Measurements from ENCODE around the gene MEF2D.

Gene MEF2D

DNA sequence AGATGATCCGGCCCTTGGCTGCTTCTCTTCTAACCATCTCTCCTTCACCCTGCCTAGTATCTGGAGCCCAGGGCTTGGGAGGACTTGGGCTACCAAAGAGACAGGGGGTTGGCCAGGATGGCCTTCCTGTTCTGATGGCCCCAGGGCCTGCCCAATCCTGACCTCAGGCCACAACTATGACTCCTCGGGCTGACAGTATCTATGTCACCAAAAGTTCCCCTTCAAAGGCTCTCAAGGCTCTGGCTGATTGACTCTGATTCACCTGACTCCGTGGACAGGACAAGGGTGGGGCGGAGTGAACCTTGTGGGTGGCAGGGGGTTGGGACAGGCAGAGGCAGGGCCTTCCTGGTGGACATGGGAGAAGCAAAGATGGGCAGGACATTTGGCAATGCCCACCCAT lies 12.7 kb downstream of the MEF2D start:
- TF ChIP-seq, protein P1, sequence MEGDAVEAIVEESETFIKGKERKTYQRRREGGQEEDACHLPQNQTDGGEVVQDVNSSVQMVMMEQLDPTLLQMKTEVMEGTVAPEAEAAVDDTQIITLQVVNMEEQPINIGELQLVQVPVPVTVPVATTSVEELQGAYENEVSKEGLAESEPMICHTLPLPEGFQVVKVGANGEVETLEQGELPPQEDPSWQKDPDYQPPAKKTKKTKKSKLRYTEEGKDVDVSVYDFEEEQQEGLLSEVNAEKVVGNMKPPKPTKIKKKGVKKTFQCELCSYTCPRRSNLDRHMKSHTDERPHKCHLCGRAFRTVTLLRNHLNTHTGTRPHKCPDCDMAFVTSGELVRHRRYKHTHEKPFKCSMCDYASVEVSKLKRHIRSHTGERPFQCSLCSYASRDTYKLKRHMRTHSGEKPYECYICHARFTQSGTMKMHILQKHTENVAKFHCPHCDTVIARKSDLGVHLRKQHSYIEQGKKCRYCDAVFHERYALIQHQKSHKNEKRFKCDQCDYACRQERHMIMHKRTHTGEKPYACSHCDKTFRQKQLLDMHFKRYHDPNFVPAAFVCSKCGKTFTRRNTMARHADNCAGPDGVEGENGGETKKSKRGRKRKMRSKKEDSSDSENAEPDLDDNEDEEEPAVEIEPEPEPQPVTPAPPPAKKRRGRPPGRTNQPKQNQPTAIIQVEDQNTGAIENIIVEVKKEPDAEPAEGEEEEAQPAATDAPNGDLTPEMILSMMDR (IDR thresholded peaks at IDR 0.05; ENCODE audit: low read depth, low read length) = no peak
- no peak overlapping the region for H3K4me3 ChIP-seq (ENCODE audit: low read depth, low read length)

DNA sequence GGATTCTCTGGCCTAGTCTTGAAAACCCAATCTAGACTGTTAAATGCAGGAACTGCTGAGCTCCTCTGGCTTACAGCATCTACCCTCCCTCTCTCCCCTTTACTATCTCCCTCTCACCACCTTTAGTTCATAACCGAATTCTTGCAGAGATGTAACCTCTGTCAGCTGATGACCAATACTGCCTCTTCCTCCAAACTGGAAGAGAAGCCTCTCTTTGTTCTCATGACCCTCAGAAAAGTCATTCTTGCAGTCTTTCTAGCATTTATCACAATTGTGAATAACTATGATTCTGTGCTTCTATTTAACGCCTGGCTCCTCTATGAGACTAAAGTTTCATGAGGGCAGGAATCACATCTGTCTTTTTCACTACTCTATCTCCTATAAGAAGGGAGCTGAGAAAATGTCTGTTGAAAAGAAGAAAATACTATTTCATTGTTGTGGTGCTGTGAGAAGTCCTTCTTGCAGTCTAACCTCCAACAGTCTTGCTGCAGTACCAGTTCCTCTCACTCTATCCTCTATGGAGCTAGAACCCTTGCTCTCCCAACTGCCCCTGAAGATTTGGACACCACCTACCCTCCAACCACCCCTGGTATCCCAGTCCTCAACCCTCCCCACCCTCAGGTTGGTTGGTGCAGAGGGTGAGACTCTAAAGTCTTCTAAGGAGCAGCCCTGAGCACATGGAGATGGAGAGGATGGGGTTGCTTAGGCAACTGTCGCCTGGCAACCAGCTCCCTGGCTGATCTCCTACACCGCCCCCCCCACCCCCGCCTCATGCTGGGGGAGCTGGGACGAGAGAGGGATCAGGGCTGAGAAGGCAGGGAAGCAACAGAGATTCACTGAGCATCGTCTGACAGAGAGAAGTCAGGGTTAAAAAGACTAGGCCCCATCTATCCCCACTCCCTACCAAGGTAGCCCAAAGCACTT lies 13.9 kb downstream of the MEF2D start:
- H3K4me3 ChIP-seq (ENCODE audit: low read depth, low read length) = no peak overlapping the region
- TF ChIP-seq, protein P1 (IDR thresholded peaks at IDR 0.05; ENCODE audit: low read depth, low read length) = no peak

DNA sequence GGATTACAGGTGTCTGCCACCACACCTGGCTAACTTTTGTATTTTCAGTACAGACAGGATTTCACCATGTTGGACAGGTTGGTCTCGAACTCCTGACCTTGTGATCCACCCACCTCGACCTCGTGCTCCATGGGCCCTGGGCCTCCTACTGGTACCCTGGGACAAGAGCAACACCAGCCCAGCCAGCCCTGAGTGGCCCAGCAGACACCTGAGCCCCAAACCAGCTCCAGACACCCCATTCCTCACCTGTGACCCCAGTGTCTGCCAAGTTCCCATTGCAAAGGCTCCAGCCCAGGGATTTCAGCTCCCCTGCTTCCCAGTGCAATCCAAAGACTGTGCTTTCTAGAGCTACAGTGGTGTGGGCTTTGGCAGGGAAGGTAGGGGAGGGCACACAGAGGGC lies 14.6 kb downstream of the MEF2D start:
- TF ChIP-seq, protein P1 (IDR thresholded peaks at IDR 0.05; ENCODE audit: low read depth, low read length) = no peak
- no peak overlapping the region for H3K4me3 ChIP-seq (ENCODE audit: low read depth, low read length)

DNA sequence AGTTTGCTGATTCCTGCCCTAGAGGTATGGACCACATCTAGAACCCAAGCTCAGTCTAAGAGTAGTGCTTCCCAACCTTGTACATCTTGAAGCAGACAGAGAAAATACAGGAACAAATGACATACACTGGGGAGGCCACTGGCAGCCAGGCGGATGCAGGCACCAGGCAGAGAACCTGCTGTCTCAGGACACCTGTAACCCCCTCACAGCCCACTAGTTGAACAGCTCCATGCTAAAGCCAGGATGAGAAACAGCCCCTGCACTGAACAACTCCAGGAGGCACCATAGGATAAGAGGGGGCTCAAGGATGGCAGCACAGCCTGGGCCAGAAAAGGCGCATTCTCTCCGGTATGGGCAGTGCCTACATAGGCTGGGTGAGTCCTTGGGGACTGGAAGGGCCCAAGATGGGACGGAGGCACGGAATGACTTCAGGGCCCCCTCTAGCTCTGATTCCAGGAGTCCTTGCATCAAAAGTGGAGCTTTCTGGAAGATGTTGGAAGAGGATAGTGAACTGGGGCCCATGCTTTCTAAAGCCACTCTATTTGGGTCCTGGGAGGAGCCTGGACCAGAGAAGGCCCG lies 16.0 kb downstream of the MEF2D start:
- TF ChIP-seq, protein P1 (IDR thresholded peaks at IDR 0.05; ENCODE audit: low read depth, low read length) = no peak

DNA sequence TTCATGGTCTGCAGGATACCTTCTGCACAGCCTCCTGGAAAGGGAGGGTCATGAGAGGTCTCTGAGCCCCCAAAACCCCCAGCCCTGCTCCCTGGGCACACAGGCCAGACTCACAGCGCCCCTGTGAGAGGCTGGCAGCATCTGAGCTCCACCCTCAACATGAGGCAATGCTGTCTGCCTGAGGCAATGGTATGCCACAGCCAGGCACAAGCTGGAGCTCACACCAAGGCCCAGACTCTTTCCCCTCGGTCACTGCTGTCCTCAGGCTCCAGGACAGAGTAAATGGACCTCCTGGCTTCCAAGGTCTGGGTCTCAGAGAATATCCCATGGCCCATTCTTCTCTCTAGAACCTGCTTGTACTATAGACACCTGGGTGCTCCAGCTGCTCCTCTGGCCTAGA lies 17.2 kb downstream of the MEF2D start:
- H3K4me3 ChIP-seq (ENCODE audit: low read depth, low read length) = no peak overlapping the region
- TF ChIP-seq, protein P1 (IDR thresholded peaks at IDR 0.05; ENCODE audit: low read depth, low read length) = no peak

More for the DNA sequence above, 16.0 kb downstream of the MEF2D start:
- no peak overlapping the region for H3K4me3 ChIP-seq (ENCODE audit: low read depth, low read length)

DNA sequence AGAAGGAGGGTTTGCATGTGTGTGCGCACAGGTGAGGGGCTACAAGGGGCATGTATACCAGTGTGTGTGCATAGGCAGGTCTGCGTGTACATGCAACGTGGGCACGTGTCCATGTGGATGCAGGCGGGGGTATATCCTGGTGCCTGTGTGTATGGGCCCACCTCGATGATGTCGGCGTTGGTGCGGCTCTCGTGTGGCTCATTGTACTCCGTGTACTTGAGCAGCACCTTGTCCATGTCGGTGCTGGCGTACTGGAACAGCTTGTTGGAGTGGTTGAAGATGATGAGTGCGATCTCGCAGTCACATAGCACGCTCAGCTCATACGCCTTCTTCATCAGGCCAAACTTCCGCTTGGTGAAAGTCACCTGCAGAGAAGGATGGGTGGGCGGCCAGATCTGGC lies 18.3 kb downstream of the MEF2D start:
- TF ChIP-seq, protein P1 (IDR thresholded peaks at IDR 0.05; ENCODE audit: low read depth, low read length) = no peak
- H3K4me3 ChIP-seq (ENCODE audit: low read depth, low read length) = no peak overlapping the region

DNA sequence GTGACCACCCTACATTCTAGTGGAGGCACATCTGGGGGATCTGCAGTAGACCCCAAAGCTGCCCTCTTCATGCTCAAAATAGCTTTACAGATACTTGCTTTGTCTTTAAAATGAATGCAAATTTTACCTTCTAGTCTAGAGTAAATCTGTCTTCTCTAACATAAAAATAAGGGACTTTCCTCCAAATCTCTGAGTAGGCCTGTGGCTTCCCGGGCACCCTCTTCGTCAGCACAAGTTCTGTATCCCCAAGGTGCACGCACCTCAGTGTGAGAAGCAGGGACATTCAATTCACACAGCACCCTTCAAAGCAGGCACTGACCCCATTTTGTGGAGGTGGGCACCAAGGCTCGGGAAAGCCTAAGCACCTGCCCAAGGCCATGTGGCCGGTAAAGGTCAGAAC lies 19.0 kb downstream of the MEF2D start:
- TF ChIP-seq, protein P1 (IDR thresholded peaks at IDR 0.05; ENCODE audit: low read depth, low read length) = no peak
- H3K4me3 ChIP-seq (ENCODE audit: low read depth, low read length) = no peak overlapping the region

All from WI38 (cell line).